ENCODE results near the gene ADCK1.
"Not testable (repeated sequence)": the region's sequence is repeated elsewhere in the genome, so short reads cannot be mapped to it uniquely, and the experiment has no call there.

Gene ADCK1

GRCh38 chr14:77799863-77800730 lies at the start of gene ADCK1:
Gene ADCK1, plus strand, starts transcription at chr14:77800109. Its CDS starts 18,870 bp downstream, at chr14:77818979.
- peak; percentile 83 for DNase-seq (ENCODE audit: insufficient read length, low spot score)
- FAIRE-seq, result no peak

- DNase-seq (ENCODE audit: insufficient read length, low spot score) (no peak), FAIRE-seq (no peak)
Observed at GRCh38 chr14:77752266-77752665, 47.6 kb upstream of the ADCK1 start.

- FAIRE-seq (no peak), DNase-seq (ENCODE audit: insufficient read length, low spot score) (no peak)
Observed at GRCh38 chr14:77752799-77753516, 47.0 kb upstream of the ADCK1 start.

GRCh38 chr14:77760381-77761204 lies 39.3 kb upstream of the ADCK1 start, which contains the start of gene SNW1:
Gene SNW1, minus strand, starts transcription at chr14:77761156. Its CDS starts 29 bp downstream, at chr14:77761127.
- FAIRE-seq (no peak), DNase-seq (ENCODE audit: insufficient read length, low spot score) (peak; percentile 95)

GRCh38 chr14:77761205-77761931 lies 38.5 kb upstream of the ADCK1 start:
- FAIRE-seq (peak; percentile 26), DNase-seq (ENCODE audit: insufficient read length, low spot score) (peak; percentile 37)

- FAIRE-seq (no peak), DNase-seq (ENCODE audit: insufficient read length, low spot score) (no peak)
Observed at GRCh38 chr14:77763316-77763715, 36.6 kb upstream of the ADCK1 start.

- FAIRE-seq (no peak), DNase-seq (ENCODE audit: insufficient read length, low spot score) (no peak)
Observed at GRCh38 chr14:77763978-77764377, 35.9 kb upstream of the ADCK1 start.

- DNase-seq (ENCODE audit: insufficient read length, low spot score); FAIRE-seq: not testable (repeated sequence)
Observed at GRCh38 chr14:77768442-77769069, 31.4 kb upstream of the ADCK1 start.

- not testable (repeated sequence) for DNase-seq (ENCODE audit: insufficient read length, low spot score); FAIRE-seq
Observed at GRCh38 chr14:77773966-77774365, 25.9 kb upstream of the ADCK1 start.

GRCh38 chr14:77782202-77782601 lies 17.7 kb upstream of the ADCK1 start:
- DNase-seq (ENCODE audit: insufficient read length, low spot score), result no peak
- FAIRE-seq, result no peak

- DNase-seq (ENCODE audit: insufficient read length, low spot score) (no peak), FAIRE-seq (no peak)
Observed at GRCh38 chr14:77786148-77786547, 13.8 kb upstream of the ADCK1 start.

GRCh38 chr14:77790566-77791224 lies 9.2 kb upstream of the ADCK1 start:
- DNase-seq (ENCODE audit: insufficient read length, low spot score) (no peak), FAIRE-seq (no peak)

GRCh38 chr14:77791225-77791600 lies 8.7 kb upstream of the ADCK1 start:
- no peak for DNase-seq (ENCODE audit: insufficient read length, low spot score)
- no peak for FAIRE-seq

GRCh38 chr14:77793255-77793654 lies 6.7 kb upstream of the ADCK1 start:
- DNase-seq (ENCODE audit: insufficient read length, low spot score); FAIRE-seq: not testable (repeated sequence)

- FAIRE-seq (no peak), DNase-seq (ENCODE audit: insufficient read length, low spot score) (no peak)
Observed at GRCh38 chr14:77794357-77794756, 5.6 kb upstream of the ADCK1 start.

- not testable (repeated sequence) for FAIRE-seq
Observed at GRCh38 chr14:77799456-77799855, 453 bp upstream of the ADCK1 start.

GRCh38 chr14:77800814-77801213 lies 905 bp downstream of the ADCK1 start:
- FAIRE-seq (no peak), DNase-seq (ENCODE audit: insufficient read length, low spot score) (no peak)

More at GRCh38 chr14:77799456-77799855, 453 bp upstream of the ADCK1 start:
- DNase-seq (ENCODE audit: insufficient read length, low spot score), result not testable (repeated sequence)

GRCh38 chr14:77804592-77804991 lies 4.7 kb downstream of the ADCK1 start:
- DNase-seq (ENCODE audit: insufficient read length, low spot score) (no peak), FAIRE-seq (no peak)

GRCh38 chr14:77805706-77806105 lies 5.8 kb downstream of the ADCK1 start:
- FAIRE-seq, result no peak

More at GRCh38 chr14:77805706-77806105, 5.8 kb downstream of the ADCK1 start:
- DNase-seq (ENCODE audit: insufficient read length, low spot score), result no peak
